GM19463 (cell line): Measurements from ENCODE around the gene GLIS1.

Experiments
- ATAC-seq: cut with Tn5 transposase; IDR thresholded peaks from one replicate; pipeline ENCODE4 v1.9.1; 2021; ENCODE audit warnings: mild to moderate bottlenecking, moderate library complexity; ENCODE audit not compliant: unreplicated experiment

The GLIS1 gene

DNA sequence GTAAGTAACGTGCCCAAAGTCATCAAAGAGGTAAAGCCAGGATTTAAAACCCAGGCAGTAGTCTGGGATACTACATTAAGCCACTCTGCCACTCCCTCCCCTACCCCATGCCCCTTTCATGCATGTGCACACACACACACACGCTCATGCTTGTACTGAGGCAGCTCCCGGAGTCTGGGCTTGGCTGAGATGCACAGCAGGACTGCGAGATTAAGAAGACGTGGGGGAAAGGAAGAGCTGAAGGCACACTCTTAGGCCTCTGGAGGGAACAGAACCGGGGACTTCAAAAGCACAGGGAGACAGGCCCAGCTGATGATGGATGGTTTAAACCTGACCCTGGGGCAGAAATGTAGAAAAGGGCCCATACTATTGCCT lies 98.3 kb downstream of the GLIS1 start:
- ATAC-seq: no peak

- no peak for ATAC-seq
Observed at GRCh38 chr1:53639996-53640700, 98.8 kb downstream of the GLIS1 start.

- ATAC-seq: no peak
Observed at GRCh38 chr1:53639251-53639763, 99.7 kb downstream of the GLIS1 start.

- no peak for ATAC-seq
Observed at GRCh38 chr1:53638360-53639035, 100.5 kb downstream of the GLIS1 start.

GRCh38 chr1:53637511-53638359 lies 101.2 kb downstream of the GLIS1 start:
- no peak for ATAC-seq

DNA sequence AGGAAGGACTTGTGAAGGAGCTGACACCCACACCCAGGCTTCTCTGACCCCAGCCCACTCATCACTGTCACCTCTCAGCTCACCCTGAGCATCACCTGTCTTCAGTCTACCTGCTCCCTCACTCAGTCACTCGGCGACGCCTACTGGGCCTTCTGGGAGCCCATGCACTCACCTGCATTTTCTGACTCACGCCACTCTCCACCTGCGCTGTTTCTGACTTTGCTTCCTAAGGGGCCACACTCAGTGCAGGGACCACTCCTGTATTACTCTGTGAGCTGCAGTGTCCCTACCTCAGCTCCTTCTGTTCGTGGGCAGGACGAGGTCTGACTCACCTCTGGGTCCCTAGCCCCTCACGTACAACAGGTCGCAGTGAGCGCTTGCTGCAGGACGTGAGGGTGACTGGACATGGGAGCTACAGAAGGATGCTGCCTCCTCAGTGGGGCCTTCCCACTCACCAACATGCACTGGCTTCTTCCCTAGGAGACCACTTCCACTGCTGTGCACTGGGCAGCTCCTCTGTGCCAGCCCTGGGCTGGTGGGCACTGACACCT lies 102.3 kb downstream of the GLIS1 start:
- ATAC-seq: no peak

- ATAC-seq: no peak
Observed at GRCh38 chr1:53634571-53634979, 104.4 kb downstream of the GLIS1 start.

- no peak for ATAC-seq
Observed at GRCh38 chr1:53633073-53633704, 105.8 kb downstream of the GLIS1 start.

DNA sequence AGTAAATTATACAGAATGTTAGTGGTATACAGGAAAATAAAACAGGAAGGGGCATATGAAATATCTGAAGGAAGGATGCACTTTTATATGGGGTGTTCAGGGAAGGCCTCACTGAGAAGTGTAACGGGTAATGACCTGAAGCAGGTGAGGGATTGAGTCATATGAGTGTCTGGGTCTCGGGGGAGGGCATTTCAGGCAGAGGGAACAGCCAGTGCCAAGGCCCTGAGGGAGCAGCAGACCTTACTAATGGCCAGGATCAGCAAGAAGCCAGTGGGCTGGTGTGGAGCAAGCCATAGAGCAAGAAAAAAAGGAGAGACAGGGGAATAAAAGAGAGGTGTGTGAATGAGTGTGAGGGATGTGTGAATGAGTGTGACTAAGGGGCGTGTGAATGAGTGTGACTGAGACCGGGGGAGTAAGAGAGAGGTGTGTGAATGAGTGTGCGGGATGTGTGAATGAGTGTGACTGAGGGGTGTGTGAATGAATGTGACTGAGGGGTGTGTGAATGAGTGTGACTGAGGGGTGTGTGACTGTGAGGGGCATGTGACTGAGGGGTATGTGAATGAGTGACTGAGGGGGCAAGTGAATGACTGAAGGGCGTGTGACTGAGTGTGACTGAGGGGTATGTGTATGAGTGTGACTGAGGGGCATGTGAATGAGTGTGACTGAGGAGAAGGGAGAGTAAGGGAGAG lies 107.2 kb downstream of the GLIS1 start:
- ATAC-seq: no peak

DNA sequence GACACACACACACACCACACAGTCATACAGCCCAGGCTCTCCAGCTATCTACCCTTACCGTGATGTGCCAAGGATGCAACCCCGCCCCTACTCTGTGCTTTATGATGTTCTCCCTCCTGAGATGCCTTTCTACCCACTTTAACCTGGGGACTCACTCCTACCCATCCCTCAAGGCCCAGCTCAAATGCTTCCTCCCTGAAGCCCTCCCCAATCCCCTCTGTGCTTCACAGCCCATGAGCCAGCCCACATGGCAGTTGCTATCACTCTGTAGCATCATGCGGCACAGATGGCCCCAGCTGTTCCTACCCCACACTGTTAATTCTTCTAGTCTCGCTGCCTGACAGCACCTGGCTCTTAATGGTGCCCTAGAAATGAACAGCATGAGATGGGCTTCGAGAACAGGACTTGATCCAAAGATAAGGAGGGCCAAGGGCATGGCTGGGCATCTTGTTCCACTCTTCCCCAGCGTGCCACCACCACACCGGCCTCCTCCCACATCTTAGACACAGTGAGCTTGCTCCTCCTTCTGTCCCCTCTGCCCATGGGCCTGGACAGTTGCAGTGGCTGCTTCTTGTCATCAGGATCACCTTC lies 109.8 kb downstream of the GLIS1 start:
- no peak for ATAC-seq

DNA sequence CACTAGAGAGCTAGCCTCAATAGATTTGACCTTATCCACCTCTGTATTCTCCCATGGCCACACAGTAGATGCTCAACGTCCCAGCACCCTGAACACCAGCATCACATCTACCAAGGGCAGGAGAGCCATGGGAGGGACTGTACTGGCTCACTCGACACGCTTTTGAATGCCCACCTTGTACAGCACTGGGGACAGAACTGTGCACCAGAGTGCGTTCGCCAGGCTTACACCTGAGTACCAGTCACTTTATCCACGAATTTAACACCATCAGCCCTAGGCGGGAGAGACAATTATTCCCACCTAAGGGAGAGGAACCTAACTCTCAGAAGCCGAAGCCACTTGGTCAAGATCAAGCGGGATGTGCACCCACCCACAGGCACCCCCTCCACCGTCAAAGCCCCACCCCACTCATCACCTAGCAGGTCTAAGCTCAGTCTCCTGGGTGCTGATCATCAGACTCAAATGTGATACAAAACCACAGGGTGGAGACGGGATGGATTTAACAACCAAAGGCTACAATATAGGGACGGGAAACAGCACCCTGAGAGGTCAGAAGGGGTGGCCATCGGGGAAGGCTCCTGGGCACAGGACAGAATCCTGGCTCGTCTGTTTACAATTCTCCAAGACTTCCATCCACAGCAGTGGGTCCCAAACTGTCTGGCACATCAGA lies 110.5 kb downstream of the GLIS1 start:
- no peak for ATAC-seq

DNA sequence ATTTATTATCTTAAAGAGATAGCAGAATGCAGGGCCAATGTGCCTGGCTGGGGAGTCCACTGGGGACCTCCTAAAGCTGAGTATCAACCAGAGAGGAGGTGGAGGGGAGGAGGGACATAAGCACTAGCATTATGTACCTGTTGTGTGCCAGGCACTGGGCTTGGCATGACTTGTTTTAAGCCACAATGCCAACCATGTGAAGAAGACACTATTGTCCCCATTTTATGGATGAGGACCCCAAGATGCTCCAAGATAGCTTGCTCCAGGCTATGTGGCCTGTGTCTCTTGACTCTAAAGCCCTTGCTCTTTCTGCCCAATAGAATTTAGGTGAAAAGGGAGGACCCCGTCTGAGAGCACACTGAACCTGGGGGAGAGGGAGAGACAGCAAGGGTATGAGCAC lies 111.3 kb downstream of the GLIS1 start:
- no peak for ATAC-seq

DNA sequence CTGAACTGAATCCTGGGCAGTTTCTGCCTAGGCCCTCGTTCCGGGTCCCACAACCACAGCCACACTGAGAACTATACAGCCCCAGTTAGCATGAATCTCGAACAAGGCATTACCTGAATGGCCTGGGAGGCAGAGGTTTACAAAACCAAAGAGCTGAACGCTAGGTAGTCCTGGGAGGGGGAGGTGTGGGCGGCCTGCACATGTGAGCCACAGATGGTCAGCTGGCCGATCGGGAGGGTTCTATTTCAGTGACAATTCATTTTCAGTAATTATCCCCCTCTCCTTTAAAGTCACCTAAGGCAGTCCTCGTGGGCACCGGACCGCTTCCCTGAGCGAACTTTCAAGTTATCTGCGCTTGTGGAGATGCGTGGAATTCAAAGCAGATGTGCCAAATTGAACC lies 111.9 kb downstream of the GLIS1 start:
- ATAC-seq: no peak

DNA sequence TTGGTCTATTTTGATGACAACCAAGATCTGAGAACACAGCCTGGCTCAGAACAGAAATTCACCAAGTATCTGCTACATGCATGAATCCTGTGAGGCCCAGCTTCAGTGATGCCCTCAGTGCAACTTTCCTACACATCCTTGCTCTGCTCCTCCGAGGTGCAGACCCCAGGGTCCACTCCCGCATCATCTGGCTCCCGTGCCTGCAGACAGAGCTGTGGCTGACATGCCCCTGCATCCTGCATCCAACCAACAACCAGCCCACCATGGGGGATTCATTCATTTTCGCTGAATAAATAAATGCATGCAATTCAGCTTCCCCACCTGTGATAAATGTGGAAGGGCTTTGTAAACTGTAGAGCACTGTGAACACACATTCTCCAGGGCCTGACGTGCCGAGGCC lies 112.3 kb downstream of the GLIS1 start:
- no peak for ATAC-seq

GRCh38 chr1:53625766-53626520 lies 113.0 kb downstream of the GLIS1 start:
- ATAC-seq: no peak

GRCh38 chr1:53625049-53625448 lies 113.9 kb downstream of the GLIS1 start:
- ATAC-seq: no peak

GRCh38 chr1:53622531-53622930 lies 116.4 kb downstream of the GLIS1 start:
- ATAC-seq: no peak

DNA sequence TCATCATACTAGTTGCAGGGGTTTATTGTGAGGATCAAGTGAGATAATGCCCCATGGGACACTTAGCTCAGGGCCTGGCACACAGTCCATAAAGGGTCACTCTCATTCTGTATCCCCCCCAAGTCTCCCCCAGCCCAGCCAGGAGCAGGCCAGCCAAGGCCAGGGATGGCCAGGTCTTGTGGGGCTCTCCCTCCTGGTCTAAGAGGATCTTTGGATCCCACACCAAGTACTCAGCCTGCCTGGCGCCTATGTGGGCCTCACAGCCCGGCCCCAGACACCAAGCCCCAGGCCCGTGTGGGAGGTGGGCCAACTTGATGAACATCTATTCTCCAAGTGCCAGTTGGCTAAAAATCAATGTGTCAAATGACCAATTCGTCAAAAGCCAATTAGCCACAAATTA lies 117.8 kb downstream of the GLIS1 start:
- no peak for ATAC-seq
